HepG2 (cell line): ENCODE measurements around the gene DIPK1B. TPM values are rescaled to one million over a fixed set of nuclear protein-coding genes. Genes with fewer than 3 reads are reported as not detected.

Experiments
- BRCA1 ChIP-seq: sonication (generic); formaldehyde crosslinking; IDR thresholded peaks from 2 replicates; pipeline ENCODE4 v1.4.0; 2020; ENCODE audit warnings: missing genetic modification reagents
- CENPT ChIP-seq: sonication (generic); formaldehyde crosslinking; IDR thresholded peaks from 2 replicates; pipeline ENCODE4 v1.8.0; 2022; ENCODE audit warnings: low read depth, mild to moderate bottlenecking, moderate library complexity, missing genetic modification reagents
- EEA1 ChIP-seq: sonication (generic); formaldehyde crosslinking; IDR thresholded peaks from 2 replicates; pipeline ENCODE4 v1.5.1; 2020; ENCODE audit warnings: mild to moderate bottlenecking, missing genetic modification reagents, borderline replicate concordance
- ERF ChIP-seq: IDR thresholded peaks from 2 replicates; pipeline ENCODE4 v1.6.1; 2018; ENCODE audit warnings: missing biosample characterization, missing genetic modification reagents
- HNF1A ChIP-seq, 2 experiments: sonication (generic) in 1 of 2; formaldehyde crosslinking in 1 of 2; IDR thresholded peaks; 2 replicates each; pipeline versions ENCODE4 v1.4.0 to v1.6.1; 2016 to 2020; ENCODE audit warnings: borderline replicate concordance in 1 of 2, low read depth in 1 of 2, mild to moderate bottlenecking in 1 of 2, missing genetic modification reagents in 1 of 2
- ZBTB21 ChIP-seq: sonication (generic); formaldehyde crosslinking; IDR thresholded peaks from 2 replicates; pipeline ENCODE4 v1.4.0; 2020; ENCODE audit warnings: missing genetic modification reagents
- ZGPAT ChIP-seq: IDR thresholded peaks from 2 replicates; pipeline ENCODE4 v1.6.1; 2016; ENCODE audit warnings: mild to moderate bottlenecking
- ZNF260 ChIP-seq: sonication (generic); formaldehyde crosslinking; IDR thresholded peaks from 2 replicates; pipeline ENCODE4 v1.4.0; 2020; ENCODE audit warnings: missing genetic modification reagents, low read depth, mild to moderate bottlenecking, borderline replicate concordance
- ZNF326 ChIP-seq: sonication (generic); formaldehyde crosslinking; IDR thresholded peaks from 2 replicates; pipeline ENCODE4 v1.4.0; 2020; ENCODE audit warnings: missing genetic modification reagents, borderline replicate concordance
- ZNF484 ChIP-seq: sonication (generic); formaldehyde crosslinking; IDR thresholded peaks from 2 replicates; pipeline ENCODE4 v1.5.1; 2020; ENCODE audit warnings: mild to moderate bottlenecking, low read depth, missing genetic modification reagents, borderline replicate concordance
- ZNF556 ChIP-seq: sonication (generic); formaldehyde crosslinking; IDR thresholded peaks from 2 replicates; pipeline ENCODE4 v1.4.0; 2020; ENCODE audit warnings: mild to moderate bottlenecking, missing genetic modification reagents, borderline replicate concordance
- ZNF598 ChIP-seq: sonication (generic); formaldehyde crosslinking; IDR thresholded peaks from 2 replicates; pipeline ENCODE4 v1.5.1; 2020; ENCODE audit warnings: mild to moderate bottlenecking, missing genetic modification reagents, borderline replicate concordance
- ZNF776 ChIP-seq: sonication (generic); formaldehyde crosslinking; IDR thresholded peaks from 2 replicates; pipeline ENCODE4 v1.4.0; 2020; ENCODE audit warnings: mild to moderate bottlenecking, missing genetic modification reagents
- ZNF839 ChIP-seq: sonication (generic); formaldehyde crosslinking; IDR thresholded peaks from 2 replicates; pipeline ENCODE4 v1.4.0; 2020; ENCODE audit warnings: missing genetic modification reagents, mild to moderate bottlenecking, borderline replicate concordance
- polyA plus RNA-seq, 8 experiments: library from polyadenylated mRNA; depleted of rRNA in 3 of 8; stranded (reverse) in 7 of 8; unstranded in 1 of 8; fragments of >200 nt; fragmentation: Illumina TruSeq in 4 of 8; extraction: Trizol in 4 of 8; gene quantifications; 2 replicates each; pipeline versions ENCODE4 v1.2.1 to v1.2.3, GENCODE V29; 2011 to 2016; ENCODE audit warnings: low read depth in 4 of 8, missing spikeins in 1 of 8, mixed read lengths in 1 of 8; ENCODE audit not compliant: insufficient read depth in 1 of 8
- total RNA-seq, 5 experiments: library from RNA; depleted of rRNA; stranded (reverse); fragments of >200 nt; fragmentation: Illumina TruSeq; extraction: Trizol; gene quantifications; 2 replicates each; pipeline ENCODE4 v1.2.3, GENCODE V29; 2016; ENCODE audit warnings: low read depth in 1 of 5
- TF ChIP-seq, protein P1 (sequence below): sonication (generic); formaldehyde crosslinking; IDR thresholded peaks from 2 replicates; pipeline ENCODE4 v1.4.0; 2020; ENCODE audit warnings: missing genetic modification reagents
- TF ChIP-seq, protein P2 (sequence below): sonication (generic); formaldehyde crosslinking; IDR thresholded peaks from 2 replicates; pipeline ENCODE4 v1.4.0; 2020; ENCODE audit warnings: mild to moderate bottlenecking, missing genetic modification reagents

Gene DIPK1B
- total and polyA plus RNA-seq, 2 of the 13 experiments (the other 11 are each of a cell fraction or from before 2014, with no cell fraction given): 0.18 to 3.9 TPM

DNA sequence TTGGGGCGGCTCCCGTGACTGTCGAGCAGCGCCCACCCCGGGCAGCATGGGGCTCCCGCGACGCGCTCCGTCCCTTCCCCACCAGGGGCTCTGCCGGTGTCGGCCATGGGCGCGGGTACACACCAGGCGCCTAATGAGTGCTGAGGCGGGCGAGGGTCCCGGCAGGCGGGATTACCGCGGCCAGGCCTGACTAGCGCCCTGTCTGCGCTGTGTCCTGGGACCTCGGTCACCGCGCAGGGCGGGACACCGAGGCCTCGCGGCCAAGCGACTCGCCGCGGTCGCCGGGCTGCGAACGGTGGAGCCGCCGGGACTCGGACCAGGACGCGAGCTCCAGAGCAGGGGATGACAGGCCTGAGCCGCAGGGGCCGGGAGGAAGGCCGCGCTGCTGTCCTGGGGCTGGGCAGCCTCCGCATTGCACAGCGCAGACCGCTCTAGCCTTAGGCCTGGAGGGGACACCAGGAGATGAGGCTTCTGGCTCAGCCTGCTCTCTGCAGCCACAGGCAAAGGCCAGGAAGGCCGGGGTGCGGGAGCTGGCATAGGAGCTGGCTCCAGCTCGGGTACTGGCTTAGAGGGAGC, 16.3 kb downstream of the DIPK1B start (continued):
- TF ChIP-seq HNF1A (IDR thresholded peaks at IDR 0.05; ENCODE audit: low read depth) (no peak), HNF1A (CRISPR knock-in tag; IDR thresholded peaks at IDR 0.05; ENCODE audit: borderline replicate concordance) (peak; percentile 5; the same call in 1 of the 2 replicates), ZBTB21 (CRISPR knock-in tag) (no peak), ERF (CRISPR knock-in tag) (peak; percentile 14; the same call in 1 of the 2 replicates), ZGPAT (peak; percentile 9; the same call in 1 of the 2 replicates), BRCA1 (no peak), ZNF556 (CRISPR knock-in tag) (0 out of 2 replicates have a peak, but pooled peaks have one; percentile 17), ZNF260 (CRISPR knock-in tag) (no peak), ZNF598 (peak; percentile 86; the same call in 1 of the 2 replicates), ZNF484 (CRISPR knock-in tag) (0 out of 2 replicates have a peak, but pooled peaks have one; percentile 33), ZNF776 (CRISPR knock-in tag) (0 out of 2 replicates have a peak, but pooled peaks have one; percentile 12), CENPT (CRISPR knock-in tag) (peak; percentile 69; the same call in 1 of the 2 replicates), ZNF326 (CRISPR knock-in tag) (0 out of 2 replicates have a peak, but pooled peaks have one; percentile 20), EEA1 (no peak), ZNF839 (peak; percentile 35; the same call in 1 of the 2 replicates)
- TF ChIP-seq, protein P1, sequence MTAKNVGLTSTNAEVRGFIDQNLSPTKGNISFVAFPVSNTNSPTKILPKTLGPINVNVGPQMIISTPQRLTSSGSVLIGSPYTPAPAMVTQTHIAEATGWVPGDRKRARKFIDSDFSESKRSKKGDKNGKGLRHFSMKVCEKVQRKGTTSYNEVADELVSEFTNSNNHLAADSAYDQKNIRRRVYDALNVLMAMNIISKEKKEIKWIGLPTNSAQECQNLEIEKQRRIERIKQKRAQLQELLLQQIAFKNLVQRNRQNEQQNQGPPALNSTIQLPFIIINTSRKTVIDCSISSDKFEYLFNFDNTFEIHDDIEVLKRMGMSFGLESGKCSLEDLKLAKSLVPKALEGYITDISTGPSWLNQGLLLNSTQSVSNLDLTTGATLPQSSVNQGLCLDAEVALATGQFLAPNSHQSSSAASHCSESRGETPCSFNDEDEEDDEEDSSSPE (CRISPR knock-in tag): 0 out of 2 replicates have a peak, but pooled peaks have one; percentile 3
- TF ChIP-seq, protein P2, sequence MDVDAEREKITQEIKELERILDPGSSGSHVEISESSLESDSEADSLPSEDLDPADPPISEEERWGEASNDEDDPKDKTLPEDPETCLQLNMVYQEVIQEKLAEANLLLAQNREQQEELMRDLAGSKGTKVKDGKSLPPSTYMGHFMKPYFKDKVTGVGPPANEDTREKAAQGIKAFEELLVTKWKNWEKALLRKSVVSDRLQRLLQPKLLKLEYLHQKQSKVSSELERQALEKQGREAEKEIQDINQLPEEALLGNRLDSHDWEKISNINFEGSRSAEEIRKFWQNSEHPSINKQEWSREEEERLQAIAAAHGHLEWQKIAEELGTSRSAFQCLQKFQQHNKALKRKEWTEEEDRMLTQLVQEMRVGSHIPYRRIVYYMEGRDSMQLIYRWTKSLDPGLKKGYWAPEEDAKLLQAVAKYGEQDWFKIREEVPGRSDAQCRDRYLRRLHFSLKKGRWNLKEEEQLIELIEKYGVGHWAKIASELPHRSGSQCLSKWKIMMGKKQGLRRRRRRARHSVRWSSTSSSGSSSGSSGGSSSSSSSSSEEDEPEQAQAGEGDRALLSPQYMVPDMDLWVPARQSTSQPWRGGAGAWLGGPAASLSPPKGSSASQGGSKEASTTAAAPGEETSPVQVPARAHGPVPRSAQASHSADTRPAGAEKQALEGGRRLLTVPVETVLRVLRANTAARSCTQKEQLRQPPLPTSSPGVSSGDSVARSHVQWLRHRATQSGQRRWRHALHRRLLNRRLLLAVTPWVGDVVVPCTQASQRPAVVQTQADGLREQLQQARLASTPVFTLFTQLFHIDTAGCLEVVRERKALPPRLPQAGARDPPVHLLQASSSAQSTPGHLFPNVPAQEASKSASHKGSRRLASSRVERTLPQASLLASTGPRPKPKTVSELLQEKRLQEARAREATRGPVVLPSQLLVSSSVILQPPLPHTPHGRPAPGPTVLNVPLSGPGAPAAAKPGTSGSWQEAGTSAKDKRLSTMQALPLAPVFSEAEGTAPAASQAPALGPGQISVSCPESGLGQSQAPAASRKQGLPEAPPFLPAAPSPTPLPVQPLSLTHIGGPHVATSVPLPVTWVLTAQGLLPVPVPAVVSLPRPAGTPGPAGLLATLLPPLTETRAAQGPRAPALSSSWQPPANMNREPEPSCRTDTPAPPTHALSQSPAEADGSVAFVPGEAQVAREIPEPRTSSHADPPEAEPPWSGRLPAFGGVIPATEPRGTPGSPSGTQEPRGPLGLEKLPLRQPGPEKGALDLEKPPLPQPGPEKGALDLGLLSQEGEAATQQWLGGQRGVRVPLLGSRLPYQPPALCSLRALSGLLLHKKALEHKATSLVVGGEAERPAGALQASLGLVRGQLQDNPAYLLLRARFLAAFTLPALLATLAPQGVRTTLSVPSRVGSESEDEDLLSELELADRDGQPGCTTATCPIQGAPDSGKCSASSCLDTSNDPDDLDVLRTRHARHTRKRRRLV (CRISPR knock-in tag): no peak
